RCC 7860 (cell line): ENCODE results near the gene CAV2.

Source experiments
- DNase-seq: peaks from one replicate; pipeline ENCODE4 v3.0.0-alpha.2; 2015; ENCODE audit warnings: low spot score
- FAIRE-seq: peaks from 2 replicates; lab custom pipeline; 2012; peaks lifted over from hg19 to GRCh38; lab: Jason Lieb, UNC

The CAV2 gene

GRCh38 chr7:116545411-116545993, 46.0 kb downstream of the CAV2 start:
- no peak for DNase-seq
- no peak for FAIRE-seq

GRCh38 chr7:116546054-116546453, 46.5 kb downstream of the CAV2 start:
- DNase-seq (no peak), FAIRE-seq (no peak)

DNA sequence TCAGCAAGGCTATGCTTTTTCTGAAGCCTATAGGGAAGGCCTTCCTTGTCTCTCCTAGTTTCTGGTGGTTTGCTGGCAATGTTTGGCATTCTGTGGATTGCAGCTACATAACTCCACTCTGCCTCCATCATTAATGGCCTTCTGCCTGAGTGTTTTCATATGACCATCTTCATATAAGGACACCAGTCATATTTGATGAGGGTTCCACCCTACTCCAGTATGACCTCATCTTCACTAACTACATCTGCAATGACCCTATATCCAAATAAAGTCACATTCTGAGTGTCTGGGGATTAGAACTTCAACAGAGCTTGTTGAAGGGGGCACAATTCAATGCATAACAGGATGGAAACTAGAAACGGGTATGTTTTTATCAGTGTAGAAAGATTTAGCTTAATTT, 47.4 kb downstream of the CAV2 start:
- FAIRE-seq = no peak

DNA sequence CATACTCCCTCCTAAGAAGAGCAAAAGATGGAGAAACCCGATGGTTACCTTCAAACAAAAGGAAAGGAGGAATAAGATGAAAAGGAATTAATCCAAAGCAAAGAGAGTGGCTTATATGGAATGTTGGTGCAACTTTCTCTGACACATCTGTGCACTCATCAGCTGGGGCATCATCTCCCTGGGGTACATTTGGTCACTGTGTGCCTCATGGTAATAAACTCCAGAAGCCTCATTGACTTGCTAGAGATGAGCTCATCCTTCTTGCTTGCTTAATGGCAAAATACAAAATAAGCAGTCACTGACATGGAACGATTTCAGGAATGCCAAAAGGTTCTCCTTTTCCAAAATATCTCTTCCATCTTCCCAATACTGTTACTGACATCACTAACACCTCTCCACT, 47.8 kb downstream of the CAV2 start:
- FAIRE-seq (no peak), DNase-seq (peak; percentile 56)

More for the DNA sequence above, 47.4 kb downstream of the CAV2 start:
- no peak for DNase-seq

GRCh38 chr7:116548506-116548905, 49.0 kb downstream of the CAV2 start:
- FAIRE-seq (no peak), DNase-seq (no peak)

DNA sequence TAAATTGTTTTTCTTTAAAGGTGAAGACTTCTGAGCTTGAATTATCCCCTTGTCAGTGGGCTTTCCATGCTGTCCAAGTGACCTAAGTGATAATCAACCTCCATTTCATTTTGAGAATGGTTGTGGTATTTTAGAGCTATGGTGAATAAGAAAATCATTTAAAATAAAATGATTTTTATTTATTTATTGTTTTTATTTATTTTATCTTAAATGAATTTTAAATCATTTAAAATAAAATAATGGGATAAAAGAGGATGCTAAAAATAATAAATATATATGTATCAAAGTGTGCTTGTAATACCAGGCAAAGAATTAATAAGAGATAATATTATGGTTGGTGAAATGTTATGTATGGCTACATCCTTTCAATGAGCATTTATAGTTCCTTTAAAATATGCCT, 49.8 kb downstream of the CAV2 start:
- FAIRE-seq (peak; percentile 52), DNase-seq (no peak)

- FAIRE-seq = no peak
Measured at GRCh38 chr7:116551692-116552091, 52.2 kb downstream of the CAV2 start.

DNA sequence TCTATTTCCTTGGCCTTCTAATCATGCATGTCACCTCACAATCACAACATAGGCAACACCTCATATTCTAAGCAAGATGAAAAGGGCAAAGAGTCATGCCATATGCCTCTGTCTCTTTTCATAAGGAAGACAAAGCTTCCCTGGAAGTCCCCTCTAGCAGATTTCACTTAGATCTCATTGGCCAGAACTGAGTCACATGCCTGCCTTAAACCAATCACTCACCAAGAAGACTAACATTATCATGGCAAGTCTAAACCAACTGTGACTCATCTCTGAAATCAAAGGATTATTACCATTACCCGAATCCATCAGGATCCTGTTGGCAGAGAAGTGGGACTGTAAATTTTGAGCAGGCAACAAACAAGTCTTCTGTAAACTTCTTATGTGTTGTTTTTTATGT, 53.1 kb downstream of the CAV2 start:
- DNase-seq = peak; percentile 68
- FAIRE-seq = no peak

More at GRCh38 chr7:116551692-116552091, 52.2 kb downstream of the CAV2 start:
- DNase-seq = no peak

DNA sequence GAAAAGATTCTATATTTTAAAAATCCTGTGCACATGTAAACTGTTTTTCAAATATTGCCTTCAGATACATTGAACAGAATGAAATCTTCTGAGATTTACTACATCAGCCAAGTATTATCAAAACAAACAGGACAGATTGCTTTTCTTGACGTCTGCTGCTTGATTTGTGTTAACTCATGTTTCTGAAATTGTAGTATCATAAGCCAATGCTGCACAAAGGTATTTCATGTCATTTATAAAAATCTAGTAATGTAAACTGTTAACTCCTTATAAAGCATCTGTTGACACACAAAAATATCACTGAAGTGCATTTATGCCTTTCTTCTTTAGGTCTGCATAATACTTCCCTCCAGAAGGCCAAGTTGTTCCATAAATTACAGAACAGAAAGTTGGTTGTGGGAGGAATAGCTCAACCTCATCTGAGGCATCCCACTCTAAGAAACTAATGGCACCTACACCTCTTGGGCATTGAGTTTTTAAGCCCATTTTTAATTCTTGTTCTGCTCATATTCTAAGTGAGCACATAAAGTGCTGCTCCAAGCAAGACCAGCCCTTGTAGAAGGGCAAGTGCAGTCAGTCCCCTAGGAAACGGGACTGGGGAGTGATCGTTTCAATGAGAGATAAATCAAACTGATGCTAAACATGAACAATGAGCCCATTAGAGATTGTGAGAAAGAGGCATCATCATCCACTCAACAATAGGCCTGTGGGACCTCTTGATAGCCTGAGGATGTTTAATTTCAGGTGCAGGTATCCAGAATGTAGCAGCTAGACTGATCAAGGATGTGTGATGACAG, 53.8 kb downstream of the CAV2 start:
- FAIRE-seq = no peak
- DNase-seq = no peak

GRCh38 chr7:116554436-116554835, 54.9 kb downstream of the CAV2 start:
- no peak for DNase-seq
- no peak for FAIRE-seq

DNA sequence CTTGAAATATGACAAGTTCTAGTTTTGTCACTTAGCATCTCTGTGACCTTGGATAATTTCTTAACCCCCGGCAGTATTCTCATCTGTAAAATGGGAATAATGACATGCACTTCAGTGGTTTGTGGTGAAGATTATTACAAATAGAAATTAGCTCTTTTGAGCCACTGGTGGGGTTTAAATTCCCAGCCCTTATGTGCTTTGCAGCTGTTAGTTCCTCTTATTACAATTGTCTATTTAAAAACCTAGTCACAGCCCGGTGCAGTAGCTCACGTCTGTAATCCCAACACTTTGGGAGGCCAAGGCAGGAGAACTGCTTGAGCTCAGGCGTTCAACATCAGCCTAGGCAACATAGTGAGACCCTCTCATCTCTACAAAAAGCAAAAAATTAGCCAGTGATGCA, 55.4 kb downstream of the CAV2 start:
- FAIRE-seq (no peak), DNase-seq (no peak)

- no peak for FAIRE-seq
- no peak for DNase-seq
Measured at GRCh38 chr7:116557066-116557585, 57.6 kb downstream of the CAV2 start.

DNA sequence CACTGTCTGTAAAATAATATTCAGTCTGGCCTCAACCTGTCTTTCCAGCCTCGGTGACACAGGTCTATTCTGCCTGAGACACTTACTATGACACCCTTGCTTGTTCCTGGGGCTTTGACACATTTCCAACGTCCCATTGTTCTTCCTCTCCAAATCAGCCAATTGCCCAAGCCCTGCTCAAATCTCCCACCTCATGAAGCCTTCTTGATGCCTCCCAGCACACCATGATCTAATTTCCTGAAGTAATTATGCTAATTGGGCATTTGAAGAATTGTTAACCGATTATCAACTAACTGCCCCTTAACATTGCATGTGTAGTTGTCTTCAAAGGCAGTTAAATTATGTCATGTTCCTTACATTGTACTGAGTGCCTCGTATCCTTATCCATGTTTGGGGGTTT, 58.4 kb downstream of the CAV2 start:
- FAIRE-seq (no peak), DNase-seq (no peak)
